ENCODE data around the gene METTL24.
A peak's percentile ranks its signal among the peaks of the same experiment; 100 is the strongest.
"Not testable (repeated sequence)": the region's sequence is repeated elsewhere in the genome, so short reads cannot be mapped to it uniquely, and the experiment has no call there.

The METTL24 gene

GRCh38 chr6:110358553-110359160 is 508 bp upstream of the METTL24 start:
- Histone ChIP-seq H3K36me3 (ENCODE audit: control insufficient read depth, insufficient read depth, low read length) (no peaks in the 10 kb centered on the region), H3K4me3 (ENCODE audit: low read length) (no peak overlapping the region), H3K27me3 (ENCODE audit: control insufficient read depth, insufficient read depth, low read length) (peaks cover 39% of the 10 kb centered on the region), H3K9me3 (ENCODE audit: control insufficient read depth, low read length) (no peaks in the 10 kb centered on the region), H3K4me1 (ENCODE audit: control insufficient read depth, insufficient read depth, low read length) (no peaks in the 10 kb centered on the region), H3K9ac (ENCODE audit: low read length) (peak overlapping the region; percentile 54)

DNA sequence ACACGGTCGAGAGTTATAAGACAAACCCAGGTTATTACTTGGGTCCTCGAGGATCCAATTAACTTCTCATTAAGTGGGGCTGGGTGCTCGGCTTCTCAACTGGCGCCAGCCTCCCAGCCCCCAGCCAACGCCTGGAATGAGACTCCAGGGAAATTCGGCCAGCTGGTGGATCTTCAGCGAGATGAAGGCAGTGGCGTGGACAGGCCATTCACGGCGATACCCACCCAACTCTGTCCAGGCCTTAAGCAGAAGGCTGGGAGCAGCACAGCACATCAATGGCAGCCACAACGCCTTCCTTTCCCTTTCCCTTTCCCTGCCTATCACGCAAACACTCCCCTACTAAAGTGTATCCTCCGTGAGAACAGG is 868 bp downstream of the METTL24 start:
- H3K4me1 ChIP-seq (ENCODE audit: control insufficient read depth, insufficient read depth, low read length): no peaks in the 10 kb centered on the region
- peaks cover 39% of the 10 kb centered on the region for H3K27me3 ChIP-seq (ENCODE audit: control insufficient read depth, insufficient read depth, low read length)
- H3K9me3 ChIP-seq (ENCODE audit: control insufficient read depth, low read length): no peaks in the 10 kb centered on the region
- H3K36me3 ChIP-seq (ENCODE audit: control insufficient read depth, insufficient read depth, low read length): no peaks in the 10 kb centered on the region
- no peak overlapping the region for H3K4me3 ChIP-seq (ENCODE audit: low read length)
- peak overlapping the region; percentile 56 for H3K9ac ChIP-seq (ENCODE audit: low read length)

DNA sequence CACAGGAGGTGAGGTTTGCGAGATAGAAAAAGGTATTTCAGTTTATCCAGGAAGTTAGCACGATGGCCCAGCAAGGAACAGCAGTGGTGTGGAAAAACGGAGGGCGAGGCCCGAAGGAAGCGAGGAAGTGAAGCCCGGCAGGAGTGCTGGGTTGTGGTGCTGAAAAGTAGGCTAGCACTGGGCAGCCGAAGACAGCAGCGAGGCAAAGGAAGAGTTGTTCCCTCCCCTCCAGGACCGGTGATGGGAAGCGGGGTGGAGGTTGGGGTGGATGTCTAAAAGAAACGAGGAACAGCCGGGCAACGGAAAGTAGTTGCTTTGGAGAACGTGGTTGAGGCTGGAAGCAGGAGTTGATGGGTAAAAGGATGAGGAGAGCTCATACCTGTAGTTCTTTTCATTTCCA is 1.4 kb downstream of the METTL24 start:
- Histone ChIP-seq H3K36me3 (ENCODE audit: control insufficient read depth, insufficient read depth, low read length) (no peaks in the 10 kb centered on the region), H3K9me3 (ENCODE audit: control insufficient read depth, low read length) (no peaks in the 10 kb centered on the region), H3K4me3 (ENCODE audit: low read length) (no peak overlapping the region), H3K9ac (ENCODE audit: low read length) (peak overlapping the region; percentile 29), H3K4me1 (ENCODE audit: control insufficient read depth, insufficient read depth, low read length) (no peaks in the 10 kb centered on the region), H3K27me3 (ENCODE audit: control insufficient read depth, insufficient read depth, low read length) (peaks cover 39% of the 10 kb centered on the region)

DNA sequence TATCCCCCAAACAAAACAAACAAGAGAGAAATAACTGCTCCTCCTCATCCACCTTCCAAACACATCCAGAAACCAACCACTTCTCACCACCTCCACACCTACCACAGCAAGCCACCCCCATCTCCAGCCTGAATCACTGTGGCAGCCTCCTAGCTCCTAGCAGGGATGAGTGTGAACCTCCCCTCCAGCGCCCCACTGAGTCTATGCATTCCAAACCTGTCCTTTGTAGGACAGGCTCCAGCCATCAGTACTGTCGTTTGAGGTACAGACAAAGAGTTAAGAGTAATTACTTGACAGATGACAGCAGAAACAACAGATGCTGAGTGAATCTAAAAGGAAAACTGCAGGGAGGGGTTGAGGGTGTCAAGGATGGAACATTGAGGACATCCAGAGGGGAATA is 2.4 kb downstream of the METTL24 start:
- Histone ChIP-seq H3K9me3 (ENCODE audit: control insufficient read depth, low read length) (no peaks in the 10 kb centered on the region), H3K4me1 (ENCODE audit: control insufficient read depth, insufficient read depth, low read length) (no peaks in the 10 kb centered on the region), H3K9ac (ENCODE audit: low read length) (no peak overlapping the region), H3K27me3 (ENCODE audit: control insufficient read depth, insufficient read depth, low read length) (peaks cover 37% of the 10 kb centered on the region), H3K36me3 (ENCODE audit: control insufficient read depth, insufficient read depth, low read length) (no peaks in the 10 kb centered on the region), H3K4me3 (ENCODE audit: low read length) (no peak overlapping the region)

GRCh38 chr6:110355022-110355421 is 3.1 kb downstream of the METTL24 start:
- Histone ChIP-seq H3K4me3 (ENCODE audit: low read length) (no peak overlapping the region), H3K9ac (ENCODE audit: low read length) (no peak overlapping the region), H3K9me3 (ENCODE audit: control insufficient read depth, low read length) (no peaks in the 10 kb centered on the region), H3K4me1 (ENCODE audit: control insufficient read depth, insufficient read depth, low read length) (no peaks in the 10 kb centered on the region), H3K27me3 (ENCODE audit: control insufficient read depth, insufficient read depth, low read length) (peaks cover 32% of the 10 kb centered on the region), H3K36me3 (ENCODE audit: control insufficient read depth, insufficient read depth, low read length) (no peaks in the 10 kb centered on the region)

DNA sequence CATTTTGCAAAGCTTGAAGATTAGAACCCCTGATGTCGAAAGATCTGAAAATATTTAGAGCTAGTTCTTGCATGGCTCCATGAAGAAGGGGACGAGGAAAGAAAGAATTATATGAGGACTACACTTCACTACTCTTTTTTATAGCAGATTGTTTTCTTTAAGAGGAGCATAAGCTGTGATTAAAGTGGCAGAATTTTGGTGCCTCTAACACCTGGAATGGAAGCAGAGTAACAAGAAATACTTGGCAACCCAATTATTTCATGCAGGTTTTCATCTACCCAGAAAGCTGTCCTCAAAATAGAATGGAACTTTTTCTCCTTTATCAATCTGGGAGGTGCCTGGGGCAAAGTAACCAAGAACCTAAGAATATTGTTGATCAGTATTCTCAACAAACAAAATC is 4.0 kb downstream of the METTL24 start:
- H3K9ac ChIP-seq (ENCODE audit: low read length): no peak overlapping the region
- H3K9me3 ChIP-seq (ENCODE audit: control insufficient read depth, low read length): no peaks in the 10 kb centered on the region
- H3K4me3 ChIP-seq (ENCODE audit: low read length): no peak overlapping the region
- peaks cover 24% of the 10 kb centered on the region for H3K27me3 ChIP-seq (ENCODE audit: control insufficient read depth, insufficient read depth, low read length)
- no peaks in the 10 kb centered on the region for H3K4me1 ChIP-seq (ENCODE audit: control insufficient read depth, insufficient read depth, low read length)
- H3K36me3 ChIP-seq (ENCODE audit: control insufficient read depth, insufficient read depth, low read length): no peaks in the 10 kb centered on the region

GRCh38 chr6:110353457-110354001 is 4.6 kb downstream of the METTL24 start:
- no peak overlapping the region for H3K4me3 ChIP-seq (ENCODE audit: low read length)
- H3K9me3 ChIP-seq (ENCODE audit: control insufficient read depth, low read length): no peaks in the 10 kb centered on the region
- H3K27me3 ChIP-seq (ENCODE audit: control insufficient read depth, insufficient read depth, low read length): peaks cover 17% of the 10 kb centered on the region
- H3K9ac ChIP-seq (ENCODE audit: low read length): no peak overlapping the region
- no peaks in the 10 kb centered on the region for H3K36me3 ChIP-seq (ENCODE audit: control insufficient read depth, insufficient read depth, low read length)
- no peaks in the 10 kb centered on the region for H3K4me1 ChIP-seq (ENCODE audit: control insufficient read depth, insufficient read depth, low read length)

GRCh38 chr6:110352563-110353262 is 5.4 kb downstream of the METTL24 start:
- Histone ChIP-seq H3K27me3 (ENCODE audit: control insufficient read depth, insufficient read depth, low read length) (peaks cover 13% of the 10 kb centered on the region), H3K4me3 (ENCODE audit: low read length) (no peak overlapping the region), H3K4me1 (ENCODE audit: control insufficient read depth, insufficient read depth, low read length) (no peaks in the 10 kb centered on the region), H3K36me3 (ENCODE audit: control insufficient read depth, insufficient read depth, low read length) (no peaks in the 10 kb centered on the region), H3K9ac (ENCODE audit: low read length) (no peak overlapping the region), H3K9me3 (ENCODE audit: control insufficient read depth, low read length) (no peaks in the 10 kb centered on the region)

DNA sequence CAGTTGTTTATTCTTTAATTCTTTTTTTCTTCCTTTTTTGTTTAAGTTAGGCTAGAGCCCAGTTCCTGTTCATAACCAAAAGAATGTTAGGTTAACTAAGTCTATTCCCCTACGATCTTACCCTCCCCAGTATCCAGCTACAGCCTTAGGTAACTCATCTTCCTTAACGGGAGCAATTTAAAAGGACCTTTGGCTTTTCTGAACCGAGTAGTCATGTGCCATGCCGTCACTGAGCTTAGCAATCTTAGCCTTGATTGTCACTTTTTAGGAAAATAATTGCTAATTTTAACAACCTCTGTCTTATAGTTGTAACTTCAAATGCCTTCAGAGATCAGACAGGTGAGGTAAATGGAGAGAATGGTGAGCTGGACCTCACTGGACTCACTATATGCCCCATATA is 6.2 kb downstream of the METTL24 start:
- peaks cover 6% of the 10 kb centered on the region for H3K27me3 ChIP-seq (ENCODE audit: control insufficient read depth, insufficient read depth, low read length)
- H3K9ac ChIP-seq (ENCODE audit: low read length): no peak overlapping the region
- no peaks in the 10 kb centered on the region for H3K9me3 ChIP-seq (ENCODE audit: control insufficient read depth, low read length)
- H3K4me3 ChIP-seq (ENCODE audit: low read length): no peak overlapping the region
- no peaks in the 10 kb centered on the region for H3K36me3 ChIP-seq (ENCODE audit: control insufficient read depth, insufficient read depth, low read length)
- H3K4me1 ChIP-seq (ENCODE audit: control insufficient read depth, insufficient read depth, low read length): no peaks in the 10 kb centered on the region

- H3K4me3 ChIP-seq (ENCODE audit: low read length): no peak overlapping the region
- H3K36me3 ChIP-seq (ENCODE audit: control insufficient read depth, insufficient read depth, low read length): no peaks in the 10 kb centered on the region
- no peak overlapping the region for H3K9ac ChIP-seq (ENCODE audit: low read length)
- no peaks in the 10 kb centered on the region for H3K4me1 ChIP-seq (ENCODE audit: control insufficient read depth, insufficient read depth, low read length)
- H3K9me3 ChIP-seq (ENCODE audit: control insufficient read depth, low read length): no peaks in the 10 kb centered on the region
- peaks cover 1% of the 10 kb centered on the region for H3K27me3 ChIP-seq (ENCODE audit: control insufficient read depth, insufficient read depth, low read length)
Measured at GRCh38 chr6:110351546-110351945, 6.6 kb downstream of the METTL24 start.

GRCh38 chr6:110350593-110350992 is 7.6 kb downstream of the METTL24 start:
- not testable (repeated sequence) for H3K36me3 ChIP-seq (ENCODE audit: control insufficient read depth, insufficient read depth, low read length); H3K9ac ChIP-seq (ENCODE audit: low read length); H3K9me3 ChIP-seq (ENCODE audit: control insufficient read depth, low read length); H3K4me3 ChIP-seq (ENCODE audit: low read length); H3K27me3 ChIP-seq (ENCODE audit: control insufficient read depth, insufficient read depth, low read length); H3K4me1 ChIP-seq (ENCODE audit: control insufficient read depth, insufficient read depth, low read length)

- H3K36me3 ChIP-seq (ENCODE audit: control insufficient read depth, insufficient read depth, low read length): no peaks in the 10 kb centered on the region
- no peaks in the 10 kb centered on the region for H3K4me1 ChIP-seq (ENCODE audit: control insufficient read depth, insufficient read depth, low read length)
Measured at GRCh38 chr6:110348961-110349690, 9.0 kb downstream of the METTL24 start.

More at GRCh38 chr6:110348961-110349690, 9.0 kb downstream of the METTL24 start:
- H3K4me3 ChIP-seq (ENCODE audit: low read length): no peak overlapping the region
- H3K9me3 ChIP-seq (ENCODE audit: control insufficient read depth, low read length): no peaks in the 10 kb centered on the region
- no peak overlapping the region for H3K9ac ChIP-seq (ENCODE audit: low read length)
- H3K27me3 ChIP-seq (ENCODE audit: control insufficient read depth, insufficient read depth, low read length): no peaks in the 10 kb centered on the region
